DOHH2 (cell line): Measurements from ENCODE around the gene MYO1D.

Experiments
- CTCF ChIP-seq: fragments of 200-600 bp; sonication (generic); IDR thresholded peaks from one replicate; pipeline ENCODE4 v1.5.1; 2014; ENCODE audit warnings: antibody characterized with exemption, mild to moderate bottlenecking, low read depth, low read length; ENCODE audit not compliant: poor library complexity, severe bottlenecking
- EZH2phosphoT487 ChIP-seq: fragments of 200-600 bp; sonication (generic); IDR thresholded peaks from 2 replicates; pipeline ENCODE4 v1.6.1; 2017; ENCODE audit warnings: borderline replicate concordance, mild to moderate bottlenecking, antibody characterized with exemption, low read length, moderate library complexity, mixed read lengths

- TF ChIP-seq CTCF = no peak
- no peak for TF ChIP-seq EZH2phosphoT487
Measured at GRCh38 chr17:32746280-32746679, 130.6 kb downstream of the MYO1D start.
